ENCODE results near the gene ZNF683.

The ZNF683 gene

DNA sequence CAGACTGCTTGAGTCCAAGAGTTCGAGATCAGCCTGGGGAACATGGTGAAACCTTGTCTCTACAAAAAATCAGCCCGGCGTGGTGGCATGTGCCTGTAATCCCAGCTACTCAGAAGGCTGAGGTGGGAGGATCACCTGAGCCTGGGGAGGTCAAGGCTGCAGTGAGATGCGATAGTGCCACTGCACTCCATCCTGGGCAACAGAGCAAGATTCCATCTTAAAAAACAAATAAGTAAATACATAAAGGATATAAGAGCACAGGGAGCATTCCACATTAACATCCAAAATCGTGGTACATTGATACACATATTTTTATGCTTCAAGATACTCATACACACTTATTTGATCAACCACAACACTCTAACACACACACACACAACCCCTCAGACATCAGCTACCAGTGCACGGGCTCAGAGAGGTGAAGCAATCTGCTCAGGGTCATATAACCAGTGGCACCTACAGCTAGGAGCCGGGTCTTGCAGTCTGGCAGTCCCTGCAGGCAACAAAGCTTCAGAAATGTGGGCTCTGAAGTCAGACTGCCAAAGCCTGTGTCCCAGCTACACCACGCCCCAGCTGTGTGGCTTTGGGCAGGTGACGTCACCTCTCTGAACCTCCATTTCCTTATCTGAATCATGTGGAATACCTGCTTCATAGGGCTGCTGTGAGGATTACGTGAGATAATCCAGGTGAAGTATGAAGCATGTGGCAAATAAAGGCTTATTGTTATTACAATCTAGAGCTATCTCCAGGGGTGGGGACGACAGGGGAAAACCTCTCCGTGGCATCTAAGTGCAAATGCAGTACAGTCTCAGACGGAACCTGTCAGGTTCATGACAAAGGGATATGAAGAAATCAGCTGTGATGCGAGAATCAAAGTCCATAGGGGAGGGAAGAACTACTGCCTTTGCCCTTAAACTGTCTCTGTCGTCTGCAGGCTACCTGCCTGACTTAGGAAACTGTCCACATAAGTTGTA, 13.9 kb downstream of the ZNF683 start:
- no peak overlapping the region for H3K4me3 ChIP-seq (ENCODE audit: low read depth, low read length)

DNA sequence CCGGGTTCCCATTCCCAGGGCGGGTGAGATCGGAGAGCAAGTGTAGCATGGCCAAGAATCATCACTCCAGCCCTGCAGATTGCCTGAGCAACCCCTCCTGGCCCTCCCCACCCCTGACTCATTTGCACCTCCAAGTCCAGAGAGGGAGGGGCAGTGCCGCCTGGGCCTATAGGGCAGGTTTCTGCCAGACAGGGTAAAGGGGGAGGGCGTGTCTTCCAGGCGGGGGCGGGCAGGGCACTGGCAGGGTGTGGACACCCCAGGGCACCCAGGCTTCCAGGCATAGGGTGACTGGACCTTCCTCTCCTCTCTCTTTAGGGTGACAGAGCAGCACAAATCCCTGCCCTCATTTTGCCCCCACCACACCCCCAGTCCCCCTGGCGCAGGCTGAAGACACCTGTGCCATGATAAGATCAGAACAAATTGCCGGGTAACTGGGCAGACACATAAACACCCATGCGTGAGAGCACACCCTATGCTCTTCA, 15.4 kb downstream of the ZNF683 start:
- no peak for DNase-seq (ENCODE audit: low read depth)
- TF ChIP-seq, protein P1, sequence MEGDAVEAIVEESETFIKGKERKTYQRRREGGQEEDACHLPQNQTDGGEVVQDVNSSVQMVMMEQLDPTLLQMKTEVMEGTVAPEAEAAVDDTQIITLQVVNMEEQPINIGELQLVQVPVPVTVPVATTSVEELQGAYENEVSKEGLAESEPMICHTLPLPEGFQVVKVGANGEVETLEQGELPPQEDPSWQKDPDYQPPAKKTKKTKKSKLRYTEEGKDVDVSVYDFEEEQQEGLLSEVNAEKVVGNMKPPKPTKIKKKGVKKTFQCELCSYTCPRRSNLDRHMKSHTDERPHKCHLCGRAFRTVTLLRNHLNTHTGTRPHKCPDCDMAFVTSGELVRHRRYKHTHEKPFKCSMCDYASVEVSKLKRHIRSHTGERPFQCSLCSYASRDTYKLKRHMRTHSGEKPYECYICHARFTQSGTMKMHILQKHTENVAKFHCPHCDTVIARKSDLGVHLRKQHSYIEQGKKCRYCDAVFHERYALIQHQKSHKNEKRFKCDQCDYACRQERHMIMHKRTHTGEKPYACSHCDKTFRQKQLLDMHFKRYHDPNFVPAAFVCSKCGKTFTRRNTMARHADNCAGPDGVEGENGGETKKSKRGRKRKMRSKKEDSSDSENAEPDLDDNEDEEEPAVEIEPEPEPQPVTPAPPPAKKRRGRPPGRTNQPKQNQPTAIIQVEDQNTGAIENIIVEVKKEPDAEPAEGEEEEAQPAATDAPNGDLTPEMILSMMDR (IDR thresholded peaks at IDR 0.05; ENCODE audit: control insufficient read depth, extremely low read depth, insufficient read depth): no peak
- no peak overlapping the region for H3K4me3 ChIP-seq (ENCODE audit: low read depth, low read length)

More for the DNA sequence above, 13.9 kb downstream of the ZNF683 start:
- TF ChIP-seq, protein P1 (IDR thresholded peaks at IDR 0.05; ENCODE audit: control insufficient read depth, extremely low read depth, insufficient read depth): no peak
- no peak for DNase-seq (ENCODE audit: low read depth)

DNA sequence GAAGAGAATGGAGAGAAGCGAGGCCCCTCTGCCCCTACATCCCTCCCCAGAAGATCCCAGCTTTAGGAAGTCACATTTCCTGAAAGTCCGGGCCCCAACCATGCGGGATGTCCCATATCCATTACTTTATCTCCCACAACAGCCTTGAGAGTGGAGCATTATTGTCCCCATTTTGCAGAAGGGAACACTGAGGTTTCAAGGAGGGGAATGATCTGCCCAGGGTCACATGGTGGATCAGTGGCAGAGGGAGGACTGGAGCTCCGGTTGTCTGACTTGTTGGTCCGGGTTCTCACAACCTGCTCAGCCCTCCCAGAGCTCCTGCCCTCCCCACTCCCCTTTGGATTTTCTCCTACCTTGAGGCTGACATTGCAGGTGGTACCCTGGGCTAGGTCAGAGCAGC, 16.4 kb downstream of the ZNF683 start:
- H3K4me3 ChIP-seq (ENCODE audit: low read depth, low read length): no peak overlapping the region
- DNase-seq (ENCODE audit: low read depth): no peak
- TF ChIP-seq, protein P1 (IDR thresholded peaks at IDR 0.05; ENCODE audit: control insufficient read depth, extremely low read depth, insufficient read depth): no peak

DNA sequence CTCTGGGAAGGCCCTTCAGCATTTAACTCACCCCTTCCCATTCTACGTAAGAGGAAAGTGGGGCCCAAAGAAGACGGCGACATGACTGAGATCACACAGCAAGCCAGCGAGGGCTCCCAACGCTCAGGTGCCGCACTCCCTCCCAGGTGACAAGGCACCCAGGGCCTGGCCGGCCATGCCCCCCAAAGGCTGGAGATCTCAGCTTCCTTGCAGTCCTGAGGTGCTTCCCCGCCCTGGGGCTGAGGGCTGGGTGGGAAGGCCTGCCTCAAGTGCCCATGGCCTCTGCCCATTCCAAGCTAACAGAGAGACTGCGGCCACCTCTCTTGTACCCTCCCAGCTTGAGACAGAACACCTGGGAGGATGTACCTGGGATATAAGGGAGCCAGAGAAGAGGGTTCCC, 17.6 kb downstream of the ZNF683 start:
- TF ChIP-seq, protein P1 (IDR thresholded peaks at IDR 0.05; ENCODE audit: control insufficient read depth, extremely low read depth, insufficient read depth): no peak
- no peak for DNase-seq (ENCODE audit: low read depth)
- no peak overlapping the region for H3K4me3 ChIP-seq (ENCODE audit: low read depth, low read length)

DNA sequence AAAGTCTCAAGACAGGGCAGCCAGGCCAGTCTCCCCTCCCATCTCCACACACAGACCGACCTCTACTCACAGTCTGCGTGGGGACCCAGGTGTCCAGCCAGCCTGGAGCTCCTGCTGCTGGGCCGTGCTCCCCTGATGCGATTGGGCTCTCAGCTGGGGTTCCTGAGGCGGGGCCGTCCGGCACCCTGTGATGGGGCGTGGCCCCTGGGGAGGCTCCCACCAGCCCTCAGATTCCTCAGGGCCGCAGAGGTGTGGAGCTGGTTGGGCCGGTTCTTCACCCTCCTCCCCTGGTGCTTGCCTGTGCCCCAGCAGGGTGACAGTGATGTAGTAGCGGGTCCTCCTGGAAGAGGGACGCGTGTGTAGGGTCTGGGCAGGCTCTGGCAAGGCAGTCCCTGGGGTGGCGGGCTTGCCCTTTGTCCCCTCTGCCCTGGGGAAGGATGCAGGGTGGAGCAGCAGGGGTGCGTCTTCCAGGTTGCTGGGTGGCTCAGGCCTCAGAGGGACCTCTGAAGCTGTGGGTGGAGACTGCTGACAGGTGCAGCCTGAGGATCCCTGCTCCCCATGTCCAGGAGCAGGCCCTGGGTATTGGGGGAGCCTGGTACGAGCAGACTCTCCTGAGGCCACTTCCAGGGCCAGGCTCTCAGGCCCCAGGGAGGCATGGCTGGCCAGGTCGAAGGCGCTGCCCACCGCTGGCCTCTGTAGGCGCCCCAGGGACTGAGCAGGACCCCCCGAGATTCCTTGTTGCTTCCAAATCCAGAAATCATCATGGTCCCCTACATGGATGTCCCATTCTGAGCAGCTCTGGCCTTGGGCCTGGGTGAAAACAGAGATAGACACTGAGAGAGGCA, 18.4 kb downstream of the ZNF683 start, which contains the start of gene CRYBG2:
CRYBG2 (minus strand) TSS at position 155 of the 845 bp plus-strand sequence. CDS start 7,473 bp downstream, outside the sequence.
- DNase-seq (ENCODE audit: low read depth): peak; percentile 14
- TF ChIP-seq, protein P1 (IDR thresholded peaks at IDR 0.05; ENCODE audit: control insufficient read depth, extremely low read depth, insufficient read depth): no peak
- H3K4me3 ChIP-seq (ENCODE audit: low read depth, low read length): no peak within 1 kb of the TSS

DNA sequence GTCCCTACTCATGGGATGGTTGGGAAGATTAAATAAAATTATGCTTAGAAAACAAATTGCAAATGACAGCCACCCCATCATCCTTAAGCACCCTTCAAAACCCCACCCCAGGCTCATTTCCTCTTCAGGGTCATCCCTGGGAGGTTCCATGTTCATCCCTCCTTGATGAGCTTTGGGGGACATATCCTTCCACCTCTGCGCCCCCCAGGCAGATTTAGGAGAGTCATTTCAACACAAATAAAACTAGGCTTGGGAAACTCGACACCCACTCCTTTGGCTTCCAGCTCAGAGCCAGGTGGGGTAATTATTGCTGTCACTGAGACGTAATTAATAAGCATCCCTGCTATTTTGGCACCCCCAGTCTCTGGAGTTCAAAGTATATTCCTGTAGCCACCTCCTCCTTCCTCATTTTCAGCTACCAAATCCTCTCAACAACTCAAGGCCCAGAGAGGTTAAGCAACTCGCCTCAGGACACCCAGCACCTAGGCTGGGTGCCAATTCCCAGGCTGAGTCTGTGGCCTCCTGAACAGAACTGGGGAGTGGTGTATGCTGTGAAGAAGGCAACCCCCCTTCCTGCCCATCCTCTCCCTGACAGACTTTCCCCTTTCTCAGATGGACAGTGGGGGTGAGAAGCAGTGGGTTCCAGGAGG, 19.2 kb downstream of the ZNF683 start:
- TF ChIP-seq, protein P1 (IDR thresholded peaks at IDR 0.05; ENCODE audit: control insufficient read depth, extremely low read depth, insufficient read depth): no peak
- DNase-seq (ENCODE audit: low read depth): no peak
- no peak overlapping the region for H3K4me3 ChIP-seq (ENCODE audit: low read depth, low read length)
